A204.1 (cell line): ENCODE results near the gene ARL15.
A peak's percentile ranks its signal among the peaks of the same experiment; 100 is the strongest.

Experiments used
- FAIRE-seq: peaks from 2 replicates; lab custom pipeline; 2012; peaks lifted over from hg19 to GRCh38; lab: Jason Lieb, UNC

ARL15 gene

DNA sequence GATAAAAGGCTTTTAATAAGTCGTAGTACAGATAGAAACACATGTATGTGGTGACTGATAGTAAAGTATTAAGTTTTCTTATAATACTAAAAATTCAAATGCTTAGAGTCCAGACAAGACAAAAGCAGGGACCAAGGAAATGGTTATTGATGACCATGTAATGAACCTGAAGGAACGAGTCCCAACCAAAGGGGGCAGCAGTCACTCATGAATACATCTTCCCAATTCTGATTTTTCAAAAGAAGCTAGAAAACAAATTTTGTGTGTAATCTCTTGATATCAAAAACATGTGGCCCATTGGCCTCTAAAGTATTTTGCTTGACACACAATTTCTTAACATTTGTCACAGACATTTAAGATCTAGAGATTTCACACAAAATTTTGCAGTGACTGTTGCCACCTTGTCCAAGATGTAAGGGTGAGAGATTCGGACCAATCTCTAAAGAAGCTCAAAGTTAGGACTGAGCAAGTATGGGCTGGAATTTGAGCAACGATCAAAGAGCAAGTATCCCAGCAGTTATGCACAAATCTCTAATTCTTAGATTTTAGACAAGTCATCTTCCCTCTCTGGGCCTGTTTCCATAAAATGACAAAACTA is 66.8 kb downstream of the ARL15 start:
- peak; percentile 52 for FAIRE-seq

DNA sequence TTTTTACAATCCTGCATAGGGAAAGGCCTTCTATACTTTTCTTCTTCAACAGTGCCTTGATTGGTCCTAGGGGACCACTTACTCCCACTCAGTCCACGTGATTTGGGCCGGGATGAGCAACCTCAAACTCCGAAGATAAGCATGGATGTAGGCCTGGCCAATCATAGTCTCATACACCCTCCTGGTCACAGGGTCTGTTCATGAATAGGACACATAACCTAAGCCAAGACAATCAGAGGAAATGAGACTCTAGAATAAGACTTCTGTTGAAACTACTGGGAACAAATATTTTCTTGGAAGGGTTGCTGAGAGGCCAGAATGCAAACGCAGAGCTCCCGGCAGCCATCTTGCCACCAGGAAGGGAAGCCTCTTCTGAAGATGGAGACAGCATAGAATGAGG is 68.1 kb downstream of the ARL15 start:
- FAIRE-seq = no peak

DNA sequence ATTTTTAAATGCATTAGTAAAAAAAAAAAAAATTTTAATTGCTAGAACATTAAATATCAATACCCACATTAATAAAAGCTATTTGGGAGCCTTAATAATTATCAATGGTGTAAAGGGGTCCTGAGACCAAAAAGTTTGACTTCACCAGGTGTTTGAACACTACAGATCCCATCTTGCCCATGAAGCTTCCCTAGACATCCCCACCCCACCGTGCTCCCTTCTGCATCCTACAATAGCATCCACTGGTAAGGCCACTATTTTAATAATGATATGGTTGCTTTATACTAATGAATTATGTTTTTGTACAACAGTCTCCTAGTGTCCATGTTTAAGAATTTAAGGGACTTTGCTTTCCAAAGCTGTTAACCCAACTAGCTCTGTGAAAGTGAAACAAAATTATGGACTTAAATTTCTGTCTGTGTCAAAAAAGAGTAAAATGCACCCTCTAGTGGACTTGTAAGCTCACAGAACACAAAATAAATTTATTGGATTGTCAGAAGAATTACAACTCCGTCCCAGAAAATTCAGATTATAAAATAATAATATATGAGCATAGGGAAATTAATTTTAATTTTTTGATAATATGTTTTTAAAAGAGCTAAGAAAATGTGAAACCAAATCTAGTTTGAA is 76.0 kb downstream of the ARL15 start:
- peak; percentile 97 for FAIRE-seq

DNA sequence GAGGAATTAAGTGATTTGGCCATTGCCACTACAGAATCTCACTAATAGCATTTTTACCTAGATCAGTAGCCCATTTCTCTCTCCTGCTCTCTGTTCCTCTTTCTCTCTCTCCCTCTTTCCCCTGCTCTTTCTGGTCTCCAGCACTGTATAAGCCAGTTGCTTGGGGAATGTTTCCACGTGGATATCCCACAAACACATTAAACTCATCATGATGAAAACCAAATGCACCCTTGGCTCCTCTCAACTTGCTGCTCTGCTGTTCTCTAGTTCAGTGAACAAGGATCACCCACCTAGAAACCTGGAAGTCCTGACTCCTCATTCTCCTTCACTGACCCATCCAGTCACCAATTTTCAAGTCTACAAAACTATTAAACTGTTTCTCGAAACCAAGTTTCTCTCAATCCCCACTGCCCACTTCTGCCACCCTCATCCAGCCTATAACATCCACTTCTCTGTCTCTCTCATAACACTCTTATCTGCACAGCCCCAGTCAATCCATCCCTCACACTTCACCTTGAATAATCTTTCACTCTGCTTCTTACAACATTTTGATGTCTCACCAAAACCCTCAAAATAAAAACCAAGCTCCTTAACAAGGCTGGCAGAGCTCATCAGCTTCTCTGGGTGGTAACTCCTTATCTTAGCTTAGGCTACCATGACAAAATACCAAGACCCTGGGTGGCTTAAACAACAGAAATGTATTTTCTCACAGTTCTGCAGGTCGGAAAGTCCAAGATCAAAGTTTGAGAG is 79.3 kb downstream of the ARL15 start:
- FAIRE-seq = no peak

DNA sequence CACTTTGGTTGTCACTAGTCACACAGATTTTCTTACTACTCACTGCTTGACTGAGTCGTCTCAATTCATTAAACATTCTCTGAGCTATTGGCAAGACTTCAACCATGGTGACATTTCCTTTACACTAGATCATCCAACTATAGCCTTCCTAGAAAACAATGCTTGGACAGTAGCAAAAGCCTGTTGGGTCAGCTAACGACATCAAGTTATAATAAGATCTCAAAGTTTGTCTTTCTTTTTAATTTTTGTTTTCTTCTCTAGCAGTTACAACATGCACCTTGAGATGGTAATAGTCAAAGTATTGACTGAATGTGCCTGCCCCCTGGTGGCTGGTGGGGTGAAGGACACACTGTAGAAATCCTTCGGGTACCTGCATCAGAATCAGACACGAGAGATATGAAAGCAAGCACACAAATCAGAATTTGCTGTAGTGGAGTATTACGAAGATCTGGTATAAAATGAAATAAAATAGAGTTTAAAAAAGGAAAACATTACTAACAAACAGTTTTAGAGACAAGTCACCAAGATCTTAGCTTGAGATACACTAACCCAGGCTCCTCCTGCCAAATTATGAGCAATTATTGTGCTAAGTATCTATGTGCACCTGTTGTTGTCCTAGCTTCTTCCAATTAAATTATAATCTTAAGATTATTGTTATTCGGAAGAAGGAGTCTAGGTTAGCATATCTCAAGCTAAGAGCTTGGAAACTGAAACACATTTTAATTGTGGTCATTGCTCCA is 81.2 kb downstream of the ARL15 start:
- FAIRE-seq = peak; percentile 72

DNA sequence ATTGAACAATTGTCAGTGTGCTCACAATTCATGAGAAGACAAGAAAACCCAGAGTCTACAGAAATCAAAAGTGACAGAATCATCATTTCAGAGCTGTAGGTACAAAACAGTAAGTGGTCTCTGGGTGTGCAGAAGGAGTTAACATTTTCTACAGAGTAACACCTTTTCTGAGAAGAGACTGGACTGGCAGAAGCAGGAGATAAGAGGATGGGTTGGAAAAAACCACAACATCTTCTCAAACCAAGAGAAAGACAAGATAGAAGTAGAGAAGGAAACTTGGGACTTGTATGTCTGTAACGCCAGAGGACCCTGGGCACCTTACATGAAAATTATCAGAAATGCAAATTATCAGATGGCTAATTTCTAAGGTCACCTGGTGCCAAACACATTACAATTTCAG is 82.6 kb downstream of the ARL15 start:
- FAIRE-seq = no peak

DNA sequence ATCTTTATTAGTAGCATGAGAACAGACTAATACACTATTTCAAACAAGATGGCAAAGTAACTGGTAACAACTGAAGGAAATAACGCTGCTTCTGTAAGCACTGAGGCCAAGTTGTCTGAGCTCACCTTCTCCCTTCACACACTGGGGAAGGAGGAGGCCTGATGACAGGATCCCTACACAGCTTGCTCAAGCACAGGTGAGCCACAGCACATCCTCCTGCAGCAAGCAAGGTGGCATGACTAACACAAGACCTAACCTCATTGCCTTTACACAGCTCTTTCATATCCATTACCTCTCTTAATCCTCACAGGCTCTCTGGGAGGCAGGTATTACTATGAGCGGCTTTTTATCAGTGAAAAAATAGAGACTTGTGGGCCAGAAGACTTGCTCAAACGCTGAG is 83.3 kb downstream of the ARL15 start:
- no peak for FAIRE-seq

DNA sequence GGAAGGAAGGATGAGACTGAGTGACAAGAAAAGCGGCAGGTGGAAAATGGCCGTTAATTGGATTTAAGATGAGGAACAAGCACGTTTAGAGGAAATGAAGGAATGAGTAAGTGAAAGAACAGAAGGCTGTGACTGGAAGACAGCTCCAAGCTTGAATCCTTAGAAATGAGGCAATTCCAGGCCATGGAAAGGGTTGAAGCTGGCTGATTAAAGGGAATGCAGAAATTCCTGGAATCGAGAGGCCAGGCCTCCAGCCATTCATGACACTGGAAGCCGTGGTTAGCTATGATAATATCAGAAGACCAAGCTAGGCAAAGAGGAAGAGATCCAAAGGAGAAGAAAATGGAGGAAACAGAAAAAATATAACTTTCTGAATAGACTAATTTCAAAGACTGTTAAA is 84.2 kb downstream of the ARL15 start:
- no peak for FAIRE-seq

DNA sequence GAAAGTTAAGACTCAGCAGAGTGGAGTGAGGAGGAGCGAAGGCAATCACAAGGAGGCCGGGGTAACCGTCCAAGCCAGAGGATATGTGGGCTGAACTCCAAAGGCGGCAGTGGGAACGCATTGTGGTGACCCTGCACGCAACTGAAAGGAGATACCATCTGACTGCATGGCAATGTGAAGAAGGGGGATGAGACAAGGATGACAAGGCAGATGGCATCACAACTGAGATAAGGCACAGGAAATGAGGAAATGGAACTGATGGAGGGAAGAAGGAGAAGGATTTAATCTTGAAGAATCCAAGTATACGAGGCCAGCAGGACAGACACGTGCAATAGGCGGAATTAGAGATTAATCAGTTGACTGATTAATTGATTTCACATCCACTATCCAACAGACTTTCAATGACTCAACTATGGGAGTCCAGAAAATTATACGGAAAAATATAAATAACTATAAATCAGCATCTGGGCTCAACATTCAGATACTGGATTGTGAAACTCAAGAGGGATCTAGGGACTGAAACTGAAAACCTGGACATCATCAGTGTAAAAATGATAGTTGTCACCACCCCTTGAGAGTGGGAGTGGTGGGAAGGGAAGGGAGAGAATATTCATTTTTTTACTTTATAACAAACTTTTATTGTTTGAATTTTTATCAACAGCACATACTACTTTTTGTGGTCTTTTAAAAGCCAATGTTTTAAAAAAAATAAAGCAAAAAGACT is 86.1 kb downstream of the ARL15 start:
- FAIRE-seq = no peak

DNA sequence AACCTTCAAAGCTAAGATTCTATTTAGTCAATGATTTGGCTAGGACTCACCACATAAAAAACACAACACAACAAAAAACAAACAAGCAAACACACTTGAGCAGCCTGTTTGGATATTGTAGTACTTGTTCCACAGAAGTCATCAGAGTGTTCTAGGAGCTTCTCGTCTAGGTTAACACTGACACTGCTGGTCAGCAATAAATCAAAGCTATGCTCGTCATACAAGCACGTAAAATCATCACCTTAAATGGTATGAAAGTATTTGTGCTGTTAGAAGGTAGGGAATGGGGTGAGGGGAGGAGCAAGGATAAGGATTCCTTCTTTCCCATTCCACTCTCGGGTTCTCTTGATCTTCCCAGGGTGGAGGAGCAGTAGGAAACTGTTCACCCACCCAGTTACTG is 88.0 kb downstream of the ARL15 start:
- no peak for FAIRE-seq

DNA sequence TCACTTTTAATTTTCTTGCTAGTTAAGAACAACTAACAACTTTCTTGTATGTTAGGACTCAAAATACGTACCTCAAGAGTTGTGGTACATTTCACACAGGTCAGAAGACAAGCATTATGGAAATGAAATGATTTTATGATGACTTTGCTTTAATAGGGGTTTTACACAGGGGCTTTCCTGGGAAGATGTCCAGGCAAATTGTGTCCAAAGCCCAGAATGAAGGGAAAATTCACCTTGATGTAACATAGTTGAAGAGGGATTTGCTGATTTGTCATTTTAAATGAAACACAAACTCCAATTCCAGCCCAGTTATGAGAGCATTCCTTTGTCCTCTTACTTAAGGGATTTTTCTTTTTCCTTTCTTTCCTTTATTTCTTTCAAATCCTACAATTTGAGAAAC is 89.2 kb downstream of the ARL15 start:
- FAIRE-seq = no peak

DNA sequence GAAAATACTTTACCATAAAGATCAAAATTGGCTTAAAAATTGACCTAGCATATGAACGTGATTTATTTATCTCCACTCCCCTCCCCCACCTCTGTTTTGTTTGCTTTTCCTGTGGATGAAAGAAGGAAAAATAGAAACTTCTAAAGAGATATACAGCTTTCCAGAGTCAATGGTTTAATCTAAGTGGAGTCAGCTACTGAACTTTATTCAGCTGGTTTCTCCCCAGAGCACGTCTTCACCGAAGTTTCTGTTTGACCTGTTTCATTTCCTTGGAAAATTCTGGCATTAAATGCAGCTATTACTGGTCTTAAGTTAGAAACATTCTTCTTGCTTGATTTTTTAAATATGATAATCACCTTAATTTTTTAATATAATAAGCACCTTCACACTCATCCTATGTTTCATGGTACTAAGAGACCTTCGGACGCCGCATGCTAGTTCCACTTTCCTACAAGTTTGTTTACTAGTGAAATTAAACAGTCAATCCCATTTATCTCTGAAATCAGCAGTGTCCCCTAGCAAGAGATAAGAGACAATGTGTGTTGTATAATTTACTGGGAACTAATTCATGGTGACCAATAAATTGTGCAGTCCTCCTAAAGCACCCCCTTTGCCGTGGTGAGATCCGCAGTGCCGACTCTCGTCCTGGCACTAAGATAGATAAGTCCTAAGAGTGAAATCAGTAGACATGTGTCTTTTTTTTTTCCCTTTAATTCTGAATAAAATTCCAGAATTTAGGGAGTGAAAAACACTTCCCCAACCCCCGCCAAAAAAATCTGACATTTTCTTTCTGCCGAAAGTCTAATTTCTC is 89.9 kb downstream of the ARL15 start:
- no peak for FAIRE-seq

DNA sequence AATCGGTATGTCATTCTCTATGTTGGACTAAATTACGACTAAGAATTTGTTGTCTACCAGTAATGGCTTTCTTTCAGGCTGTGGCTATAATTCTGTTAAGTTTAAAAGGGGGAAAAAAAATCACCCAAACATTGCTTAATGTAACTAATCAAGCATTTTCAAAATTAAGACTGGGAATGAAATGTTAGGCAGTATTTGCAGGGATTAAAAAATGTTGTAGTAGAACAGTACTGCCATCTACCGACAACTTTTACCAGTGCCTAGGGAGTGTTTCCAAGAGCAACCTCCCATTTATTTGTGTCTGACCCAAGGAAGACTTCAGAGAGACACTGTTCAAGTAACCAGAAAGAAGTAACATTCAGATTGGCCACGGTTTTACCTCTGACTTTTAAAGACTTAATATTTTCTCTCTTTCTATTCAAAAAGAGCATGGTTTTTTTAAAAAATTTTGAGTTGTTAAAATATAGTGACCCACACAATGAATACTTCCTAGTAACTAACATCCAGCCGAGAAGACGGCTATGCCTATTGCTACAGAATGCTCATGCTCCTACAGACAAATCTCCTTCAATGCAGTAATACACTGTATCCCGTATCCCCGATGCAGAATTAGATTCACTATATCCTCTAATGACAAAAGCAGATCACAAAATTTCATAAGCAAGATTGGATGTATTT is 92.4 kb downstream of the ARL15 start:
- peak; percentile 92 for FAIRE-seq

DNA sequence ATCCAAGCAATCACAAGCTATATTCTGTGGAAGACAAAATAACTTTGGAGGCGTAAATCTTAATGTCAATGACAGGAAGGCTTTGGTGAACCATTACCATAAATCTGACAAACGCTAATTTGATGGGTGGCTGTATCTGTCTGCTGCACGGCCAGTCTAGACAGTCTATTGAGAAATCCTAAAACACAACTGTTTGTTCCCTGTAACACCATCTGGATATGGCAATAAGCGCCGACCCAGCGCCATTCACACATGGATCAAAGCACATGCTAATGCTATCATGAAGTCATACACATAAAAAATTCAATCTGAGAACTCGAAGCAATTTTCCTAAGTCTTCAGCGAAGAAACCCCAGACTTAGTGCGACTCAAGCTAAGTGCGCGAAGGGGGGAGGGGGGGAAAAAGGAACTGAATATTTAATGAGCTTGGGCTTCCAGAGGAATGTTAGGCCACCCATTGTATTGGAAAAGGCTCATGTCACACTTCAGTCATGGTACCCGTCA is 95.1 kb downstream of the ARL15 start:
- no peak for FAIRE-seq

DNA sequence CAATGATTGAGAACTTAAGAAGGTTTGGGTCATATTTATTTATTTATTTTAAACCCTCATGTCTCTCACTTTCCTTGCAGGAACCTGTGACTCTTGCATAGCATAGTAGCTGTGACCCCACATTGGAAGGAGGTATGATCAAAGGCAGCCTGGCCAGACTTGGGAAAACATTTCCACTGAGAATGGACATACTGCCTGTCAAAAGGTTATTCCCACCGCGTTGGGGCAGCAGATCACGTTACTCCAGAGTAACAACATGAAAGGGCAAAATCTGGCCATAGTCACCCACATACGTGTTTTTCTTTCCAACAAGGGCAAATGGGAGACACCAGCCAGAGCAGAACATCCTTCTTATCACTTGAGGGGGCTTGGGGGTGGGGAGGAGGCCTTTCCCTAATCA is 95.7 kb downstream of the ARL15 start:
- FAIRE-seq = no peak

DNA sequence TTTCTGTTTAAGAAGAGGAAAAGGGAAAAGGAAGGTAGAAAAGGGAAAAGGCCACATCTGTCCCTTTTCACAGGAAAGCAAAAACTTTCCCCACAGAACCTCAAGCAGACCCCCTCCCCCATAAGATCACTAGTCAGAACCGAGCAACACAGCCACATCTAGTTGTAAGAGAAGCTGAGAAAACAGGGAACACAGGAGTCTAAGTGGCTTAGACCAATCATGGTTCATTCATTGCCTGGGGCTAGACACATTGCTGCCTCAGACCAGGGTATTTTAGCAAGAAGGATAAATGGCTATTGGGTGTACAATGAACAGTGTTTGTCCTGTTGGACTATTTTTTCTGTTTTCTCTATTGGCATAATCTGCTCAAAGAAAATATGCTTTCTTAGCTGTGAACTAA is 98.0 kb downstream of the ARL15 start:
- no peak for FAIRE-seq

DNA sequence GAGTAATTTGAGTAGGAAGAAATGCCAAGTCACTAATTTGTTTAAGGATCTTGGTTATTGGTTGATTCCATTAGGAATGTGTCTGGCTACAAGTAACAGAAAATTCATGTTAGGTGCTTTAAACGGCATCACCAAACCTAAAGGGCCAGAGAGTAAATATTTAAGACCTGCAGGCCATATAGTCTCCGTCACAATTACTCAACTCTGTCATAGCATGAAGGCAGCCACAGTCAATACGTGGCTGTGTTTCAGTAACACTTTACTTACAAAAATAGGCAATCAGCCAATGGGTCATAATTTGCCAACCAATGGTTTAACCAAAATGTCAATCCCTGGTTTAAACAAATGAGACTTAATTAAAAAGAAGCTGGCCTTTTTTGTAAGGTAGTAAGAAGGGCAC is 98.5 kb downstream of the ARL15 start:
- no peak for FAIRE-seq

DNA sequence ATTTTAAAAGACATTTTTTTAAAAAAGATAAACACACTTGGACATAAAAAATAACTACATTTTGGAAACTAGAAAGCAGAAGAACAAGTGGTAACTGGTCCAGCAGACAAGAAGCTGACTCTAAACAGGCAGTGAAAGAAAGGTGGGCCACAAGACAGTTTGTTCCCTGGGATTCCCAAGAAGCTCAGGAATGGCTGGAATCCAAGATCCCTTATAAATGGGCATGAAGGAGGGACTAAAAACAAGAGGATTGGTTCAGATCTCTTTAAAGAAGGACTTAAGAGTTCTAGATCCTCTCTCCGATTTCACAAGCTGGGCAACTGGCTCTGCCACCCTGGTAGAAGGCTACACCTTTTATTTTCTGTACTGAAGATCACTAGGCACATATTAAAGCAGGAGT is 102.8 kb downstream of the ARL15 start:
- FAIRE-seq = no peak

DNA sequence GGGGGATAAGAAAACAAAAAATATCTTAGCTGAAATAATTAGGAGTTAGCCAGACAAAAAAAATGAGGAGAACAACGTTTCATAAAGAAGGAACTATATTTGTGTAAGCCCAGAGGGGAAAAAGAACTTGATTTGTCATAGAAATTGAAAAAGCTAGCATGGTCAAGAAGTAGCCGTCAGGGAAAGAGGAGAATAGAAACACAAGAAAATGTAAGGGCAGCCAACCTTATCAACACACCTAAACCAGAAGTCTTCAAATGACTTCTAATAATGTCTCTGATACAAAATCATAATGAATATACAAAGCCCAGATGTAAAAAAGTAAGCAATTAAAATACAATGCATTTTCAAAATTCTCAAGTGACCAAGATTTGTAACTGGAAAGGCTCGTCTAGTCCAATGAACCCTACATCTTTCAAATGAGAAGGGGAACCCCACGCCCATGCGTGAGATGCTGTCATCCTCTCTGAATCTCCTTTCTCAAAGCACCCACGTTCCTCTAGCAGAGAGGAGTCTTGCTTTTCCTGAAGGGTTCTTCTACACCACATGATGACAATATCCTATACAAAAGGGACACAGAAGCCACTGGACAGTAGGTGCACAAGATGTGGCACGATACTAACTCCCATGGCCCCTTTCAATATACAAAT is 103.7 kb downstream of the ARL15 start:
- FAIRE-seq = no peak

DNA sequence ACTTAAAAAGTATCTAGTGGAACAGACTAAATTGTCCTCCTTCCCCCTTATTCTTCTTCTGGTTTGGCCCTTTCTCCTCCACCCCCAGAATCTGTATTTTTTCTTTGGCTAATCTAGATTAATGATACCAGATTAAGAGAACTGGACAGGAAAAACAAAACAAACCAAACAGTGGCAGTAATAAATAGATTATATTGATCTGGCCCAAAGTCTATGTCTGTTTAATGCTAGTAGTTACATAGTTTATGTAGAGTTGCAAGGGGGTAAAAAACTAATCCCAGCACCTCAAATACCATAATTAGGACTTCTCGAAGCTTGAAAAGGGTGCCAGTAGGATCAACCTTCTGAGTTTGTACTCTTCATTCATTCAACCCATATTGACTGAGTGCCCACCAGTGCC is 104.5 kb downstream of the ARL15 start:
- FAIRE-seq = no peak
